HL-60 (cell line): Measurements from ENCODE around the gene ENPEP.

Experiments used
- GABPA ChIP-seq: IDR thresholded peaks from 2 replicates; pipeline ENCODE4 v1.6.1; 2012; ENCODE audit warnings: low read depth
- POLR2AphosphoS5 ChIP-seq: IDR thresholded peaks from 2 replicates; pipeline ENCODE4 v1.6.1; 2012; ENCODE audit warnings: low read depth
- SPI1 ChIP-seq: IDR thresholded peaks from 2 replicates; pipeline ENCODE4 v1.6.1; 2012; ENCODE audit warnings: low read depth, mild to moderate bottlenecking, borderline replicate concordance
- TF ChIP-seq, protein P1 (sequence below): IDR thresholded peaks from one replicate; pipeline ENCODE4 v1.5.1; 2011; ENCODE audit warnings: low read length, control low read depth, inconsistent platforms; ENCODE audit not compliant: insufficient read depth
- TF ChIP-seq, protein P2 (sequence below): IDR thresholded peaks from 2 replicates; pipeline ENCODE4 v1.6.1; 2012; ENCODE audit warnings: low read depth; ENCODE audit not compliant: insufficient replicate concordance

DNA sequence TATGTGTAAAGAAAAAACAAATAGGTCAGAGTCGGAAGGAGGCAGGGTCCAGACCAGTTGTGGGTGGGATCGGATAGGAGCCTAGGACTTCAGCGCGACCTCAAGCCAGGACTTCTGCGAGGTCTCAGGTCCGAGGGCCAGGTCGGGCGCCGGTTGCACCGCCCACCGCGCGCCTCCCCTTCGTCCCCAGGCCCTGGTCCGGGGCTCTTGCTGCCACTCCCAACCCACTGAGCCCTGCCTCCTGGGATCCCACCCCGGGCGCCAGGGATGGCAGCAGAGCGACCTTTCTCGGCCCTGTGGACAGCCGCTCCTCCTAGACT lies 134.6 kb downstream of the ENPEP start:
- TF ChIP-seq, protein P1, sequence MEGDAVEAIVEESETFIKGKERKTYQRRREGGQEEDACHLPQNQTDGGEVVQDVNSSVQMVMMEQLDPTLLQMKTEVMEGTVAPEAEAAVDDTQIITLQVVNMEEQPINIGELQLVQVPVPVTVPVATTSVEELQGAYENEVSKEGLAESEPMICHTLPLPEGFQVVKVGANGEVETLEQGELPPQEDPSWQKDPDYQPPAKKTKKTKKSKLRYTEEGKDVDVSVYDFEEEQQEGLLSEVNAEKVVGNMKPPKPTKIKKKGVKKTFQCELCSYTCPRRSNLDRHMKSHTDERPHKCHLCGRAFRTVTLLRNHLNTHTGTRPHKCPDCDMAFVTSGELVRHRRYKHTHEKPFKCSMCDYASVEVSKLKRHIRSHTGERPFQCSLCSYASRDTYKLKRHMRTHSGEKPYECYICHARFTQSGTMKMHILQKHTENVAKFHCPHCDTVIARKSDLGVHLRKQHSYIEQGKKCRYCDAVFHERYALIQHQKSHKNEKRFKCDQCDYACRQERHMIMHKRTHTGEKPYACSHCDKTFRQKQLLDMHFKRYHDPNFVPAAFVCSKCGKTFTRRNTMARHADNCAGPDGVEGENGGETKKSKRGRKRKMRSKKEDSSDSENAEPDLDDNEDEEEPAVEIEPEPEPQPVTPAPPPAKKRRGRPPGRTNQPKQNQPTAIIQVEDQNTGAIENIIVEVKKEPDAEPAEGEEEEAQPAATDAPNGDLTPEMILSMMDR: no peak
- TF ChIP-seq, protein P2, sequence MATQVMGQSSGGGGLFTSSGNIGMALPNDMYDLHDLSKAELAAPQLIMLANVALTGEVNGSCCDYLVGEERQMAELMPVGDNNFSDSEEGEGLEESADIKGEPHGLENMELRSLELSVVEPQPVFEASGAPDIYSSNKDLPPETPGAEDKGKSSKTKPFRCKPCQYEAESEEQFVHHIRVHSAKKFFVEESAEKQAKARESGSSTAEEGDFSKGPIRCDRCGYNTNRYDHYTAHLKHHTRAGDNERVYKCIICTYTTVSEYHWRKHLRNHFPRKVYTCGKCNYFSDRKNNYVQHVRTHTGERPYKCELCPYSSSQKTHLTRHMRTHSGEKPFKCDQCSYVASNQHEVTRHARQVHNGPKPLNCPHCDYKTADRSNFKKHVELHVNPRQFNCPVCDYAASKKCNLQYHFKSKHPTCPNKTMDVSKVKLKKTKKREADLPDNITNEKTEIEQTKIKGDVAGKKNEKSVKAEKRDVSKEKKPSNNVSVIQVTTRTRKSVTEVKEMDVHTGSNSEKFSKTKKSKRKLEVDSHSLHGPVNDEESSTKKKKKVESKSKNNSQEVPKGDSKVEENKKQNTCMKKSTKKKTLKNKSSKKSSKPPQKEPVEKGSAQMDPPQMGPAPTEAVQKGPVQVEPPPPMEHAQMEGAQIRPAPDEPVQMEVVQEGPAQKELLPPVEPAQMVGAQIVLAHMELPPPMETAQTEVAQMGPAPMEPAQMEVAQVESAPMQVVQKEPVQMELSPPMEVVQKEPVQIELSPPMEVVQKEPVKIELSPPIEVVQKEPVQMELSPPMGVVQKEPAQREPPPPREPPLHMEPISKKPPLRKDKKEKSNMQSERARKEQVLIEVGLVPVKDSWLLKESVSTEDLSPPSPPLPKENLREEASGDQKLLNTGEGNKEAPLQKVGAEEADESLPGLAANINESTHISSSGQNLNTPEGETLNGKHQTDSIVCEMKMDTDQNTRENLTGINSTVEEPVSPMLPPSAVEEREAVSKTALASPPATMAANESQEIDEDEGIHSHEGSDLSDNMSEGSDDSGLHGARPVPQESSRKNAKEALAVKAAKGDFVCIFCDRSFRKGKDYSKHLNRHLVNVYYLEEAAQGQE: no peak
- TF ChIP-seq GABPA (no peak), POLR2AphosphoS5 (no peak), SPI1 (no peak)
